ENCODE data around the gene MERTK. TPM values are rescaled to one million over a fixed set of nuclear protein-coding genes. Genes with fewer than 3 reads are reported as not detected.

MERTK gene
- total and polyA plus RNA-seq, 2 of the 8 experiments (the other 6 are each of a cell fraction or from before 2014, with no cell fraction given) = 6.5 to 7.0 TPM

DNA sequence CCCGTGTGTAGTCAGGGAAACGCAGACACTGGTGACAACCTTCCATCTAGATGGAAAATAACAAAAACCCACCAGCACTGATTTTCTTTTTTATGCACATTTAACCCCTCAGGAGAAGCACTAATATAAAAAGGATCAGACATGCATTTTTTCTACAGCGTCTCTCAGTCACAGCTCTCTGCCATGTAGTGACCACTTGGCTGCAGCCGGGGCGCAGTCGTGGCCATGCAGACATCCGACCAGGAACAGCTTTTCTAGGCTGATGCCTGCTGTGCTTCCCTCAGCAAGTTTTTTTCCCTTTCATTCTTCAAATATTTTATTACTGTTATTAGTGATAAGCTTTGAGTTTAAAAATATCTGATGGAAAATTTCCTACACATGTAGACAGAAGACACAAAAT is 63.3 kb downstream of the MERTK start (continued):
- TF ChIP-seq, protein P1, sequence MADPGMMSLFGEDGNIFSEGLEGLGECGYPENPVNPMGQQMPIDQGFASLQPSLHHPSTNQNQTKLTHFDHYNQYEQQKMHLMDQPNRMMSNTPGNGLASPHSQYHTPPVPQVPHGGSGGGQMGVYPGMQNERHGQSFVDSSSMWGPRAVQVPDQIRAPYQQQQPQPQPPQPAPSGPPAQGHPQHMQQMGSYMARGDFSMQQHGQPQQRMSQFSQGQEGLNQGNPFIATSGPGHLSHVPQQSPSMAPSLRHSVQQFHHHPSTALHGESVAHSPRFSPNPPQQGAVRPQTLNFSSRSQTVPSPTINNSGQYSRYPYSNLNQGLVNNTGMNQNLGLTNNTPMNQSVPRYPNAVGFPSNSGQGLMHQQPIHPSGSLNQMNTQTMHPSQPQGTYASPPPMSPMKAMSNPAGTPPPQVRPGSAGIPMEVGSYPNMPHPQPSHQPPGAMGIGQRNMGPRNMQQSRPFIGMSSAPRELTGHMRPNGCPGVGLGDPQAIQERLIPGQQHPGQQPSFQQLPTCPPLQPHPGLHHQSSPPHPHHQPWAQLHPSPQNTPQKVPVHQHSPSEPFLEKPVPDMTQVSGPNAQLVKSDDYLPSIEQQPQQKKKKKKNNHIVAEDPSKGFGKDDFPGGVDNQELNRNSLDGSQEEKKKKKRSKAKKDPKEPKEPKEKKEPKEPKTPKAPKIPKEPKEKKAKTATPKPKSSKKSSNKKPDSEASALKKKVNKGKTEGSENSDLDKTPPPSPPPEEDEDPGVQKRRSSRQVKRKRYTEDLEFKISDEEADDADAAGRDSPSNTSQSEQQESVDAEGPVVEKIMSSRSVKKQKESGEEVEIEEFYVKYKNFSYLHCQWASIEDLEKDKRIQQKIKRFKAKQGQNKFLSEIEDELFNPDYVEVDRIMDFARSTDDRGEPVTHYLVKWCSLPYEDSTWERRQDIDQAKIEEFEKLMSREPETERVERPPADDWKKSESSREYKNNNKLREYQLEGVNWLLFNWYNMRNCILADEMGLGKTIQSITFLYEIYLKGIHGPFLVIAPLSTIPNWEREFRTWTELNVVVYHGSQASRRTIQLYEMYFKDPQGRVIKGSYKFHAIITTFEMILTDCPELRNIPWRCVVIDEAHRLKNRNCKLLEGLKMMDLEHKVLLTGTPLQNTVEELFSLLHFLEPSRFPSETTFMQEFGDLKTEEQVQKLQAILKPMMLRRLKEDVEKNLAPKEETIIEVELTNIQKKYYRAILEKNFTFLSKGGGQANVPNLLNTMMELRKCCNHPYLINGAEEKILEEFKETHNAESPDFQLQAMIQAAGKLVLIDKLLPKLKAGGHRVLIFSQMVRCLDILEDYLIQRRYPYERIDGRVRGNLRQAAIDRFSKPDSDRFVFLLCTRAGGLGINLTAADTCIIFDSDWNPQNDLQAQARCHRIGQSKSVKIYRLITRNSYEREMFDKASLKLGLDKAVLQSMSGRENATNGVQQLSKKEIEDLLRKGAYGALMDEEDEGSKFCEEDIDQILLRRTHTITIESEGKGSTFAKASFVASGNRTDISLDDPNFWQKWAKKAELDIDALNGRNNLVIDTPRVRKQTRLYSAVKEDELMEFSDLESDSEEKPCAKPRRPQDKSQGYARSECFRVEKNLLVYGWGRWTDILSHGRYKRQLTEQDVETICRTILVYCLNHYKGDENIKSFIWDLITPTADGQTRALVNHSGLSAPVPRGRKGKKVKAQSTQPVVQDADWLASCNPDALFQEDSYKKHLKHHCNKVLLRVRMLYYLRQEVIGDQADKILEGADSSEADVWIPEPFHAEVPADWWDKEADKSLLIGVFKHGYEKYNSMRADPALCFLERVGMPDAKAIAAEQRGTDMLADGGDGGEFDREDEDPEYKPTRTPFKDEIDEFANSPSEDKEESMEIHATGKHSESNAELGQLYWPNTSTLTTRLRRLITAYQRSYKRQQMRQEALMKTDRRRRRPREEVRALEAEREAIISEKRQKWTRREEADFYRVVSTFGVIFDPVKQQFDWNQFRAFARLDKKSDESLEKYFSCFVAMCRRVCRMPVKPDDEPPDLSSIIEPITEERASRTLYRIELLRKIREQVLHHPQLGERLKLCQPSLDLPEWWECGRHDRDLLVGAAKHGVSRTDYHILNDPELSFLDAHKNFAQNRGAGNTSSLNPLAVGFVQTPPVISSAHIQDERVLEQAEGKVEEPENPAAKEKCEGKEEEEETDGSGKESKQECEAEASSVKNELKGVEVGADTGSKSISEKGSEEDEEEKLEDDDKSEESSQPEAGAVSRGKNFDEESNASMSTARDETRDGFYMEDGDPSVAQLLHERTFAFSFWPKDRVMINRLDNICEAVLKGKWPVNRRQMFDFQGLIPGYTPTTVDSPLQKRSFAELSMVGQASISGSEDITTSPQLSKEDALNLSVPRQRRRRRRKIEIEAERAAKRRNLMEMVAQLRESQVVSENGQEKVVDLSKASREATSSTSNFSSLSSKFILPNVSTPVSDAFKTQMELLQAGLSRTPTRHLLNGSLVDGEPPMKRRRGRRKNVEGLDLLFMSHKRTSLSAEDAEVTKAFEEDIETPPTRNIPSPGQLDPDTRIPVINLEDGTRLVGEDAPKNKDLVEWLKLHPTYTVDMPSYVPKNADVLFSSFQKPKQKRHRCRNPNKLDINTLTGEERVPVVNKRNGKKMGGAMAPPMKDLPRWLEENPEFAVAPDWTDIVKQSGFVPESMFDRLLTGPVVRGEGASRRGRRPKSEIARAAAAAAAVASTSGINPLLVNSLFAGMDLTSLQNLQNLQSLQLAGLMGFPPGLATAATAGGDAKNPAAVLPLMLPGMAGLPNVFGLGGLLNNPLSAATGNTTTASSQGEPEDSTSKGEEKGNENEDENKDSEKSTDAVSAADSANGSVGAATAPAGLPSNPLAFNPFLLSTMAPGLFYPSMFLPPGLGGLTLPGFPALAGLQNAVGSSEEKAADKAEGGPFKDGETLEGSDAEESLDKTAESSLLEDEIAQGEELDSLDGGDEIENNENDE (IDR thresholded peaks at IDR 0.05; ENCODE audit: insufficient replicate concordance, low read length) = no peak
- TF ChIP-seq NANOG (IDR thresholded peaks at IDR 0.05; ENCODE audit: insufficient read depth, low read depth, low read length, poor library complexity, severe bottlenecking) = no peak

All from H1 (cell line).